AG09319 (cell line): ENCODE data around the gene VPS4A.
"Not testable (repeated sequence)": the region's sequence is repeated elsewhere in the genome, so short reads cannot be mapped to it uniquely, and the experiment has no call there.

ENCODE experiments used
- DNase-seq: peaks from one replicate; pipeline ENCODE4 v3.0.0-alpha.2; 2010; ENCODE audit warnings: low read depth; ENCODE audit errors: extremely low read depth
- TF ChIP-seq, protein P1 (sequence below): IDR thresholded peaks from 2 replicates; pipeline ENCODE4 v1.5.1; 2011; ENCODE audit warnings: low read depth, mild to moderate bottlenecking, inconsistent platforms, low read length, moderate library complexity

VPS4A gene

GRCh38 chr16:69351309-69352027 is 40.3 kb downstream of the VPS4A start, which contains the start of gene TMED6:
TMED6 (minus strand) TSS chr16:69351786; CDS start chr16:69351753, 33 bp downstream.
- DNase-seq, result no peak
- TF ChIP-seq, protein P1, sequence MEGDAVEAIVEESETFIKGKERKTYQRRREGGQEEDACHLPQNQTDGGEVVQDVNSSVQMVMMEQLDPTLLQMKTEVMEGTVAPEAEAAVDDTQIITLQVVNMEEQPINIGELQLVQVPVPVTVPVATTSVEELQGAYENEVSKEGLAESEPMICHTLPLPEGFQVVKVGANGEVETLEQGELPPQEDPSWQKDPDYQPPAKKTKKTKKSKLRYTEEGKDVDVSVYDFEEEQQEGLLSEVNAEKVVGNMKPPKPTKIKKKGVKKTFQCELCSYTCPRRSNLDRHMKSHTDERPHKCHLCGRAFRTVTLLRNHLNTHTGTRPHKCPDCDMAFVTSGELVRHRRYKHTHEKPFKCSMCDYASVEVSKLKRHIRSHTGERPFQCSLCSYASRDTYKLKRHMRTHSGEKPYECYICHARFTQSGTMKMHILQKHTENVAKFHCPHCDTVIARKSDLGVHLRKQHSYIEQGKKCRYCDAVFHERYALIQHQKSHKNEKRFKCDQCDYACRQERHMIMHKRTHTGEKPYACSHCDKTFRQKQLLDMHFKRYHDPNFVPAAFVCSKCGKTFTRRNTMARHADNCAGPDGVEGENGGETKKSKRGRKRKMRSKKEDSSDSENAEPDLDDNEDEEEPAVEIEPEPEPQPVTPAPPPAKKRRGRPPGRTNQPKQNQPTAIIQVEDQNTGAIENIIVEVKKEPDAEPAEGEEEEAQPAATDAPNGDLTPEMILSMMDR, result no peak

GRCh38 chr16:69360070-69360469 is 48.9 kb downstream of the VPS4A start:
- DNase-seq, result not testable (repeated sequence)

DNA sequence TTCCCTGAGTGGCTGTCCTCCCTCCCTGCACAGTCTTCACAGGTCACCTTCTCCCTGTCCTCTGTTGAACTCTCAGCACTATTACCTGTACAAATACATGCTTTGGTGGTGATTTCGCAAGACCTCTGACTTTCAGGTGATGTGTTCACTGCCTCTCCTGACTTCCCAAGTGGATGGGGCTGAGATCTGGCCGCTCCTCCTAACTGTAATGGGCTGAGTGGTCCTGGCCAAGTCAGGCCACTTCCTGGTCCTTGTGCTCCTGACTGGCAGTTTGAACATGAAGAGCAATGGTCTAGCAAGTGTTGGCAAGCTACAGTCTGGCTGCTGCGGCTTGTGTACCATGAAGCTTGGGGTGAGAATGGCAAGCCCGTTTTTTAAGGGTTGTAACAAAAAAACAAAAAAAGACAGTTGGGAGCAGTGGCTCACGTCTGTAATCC is 52.1 kb downstream of the VPS4A start:
- TF ChIP-seq, protein P1, result no peak
- no peak for DNase-seq

- no peak for DNase-seq
- TF ChIP-seq, protein P1, result no peak
Measured at GRCh38 chr16:69364088-69364487, 52.9 kb downstream of the VPS4A start.

DNA sequence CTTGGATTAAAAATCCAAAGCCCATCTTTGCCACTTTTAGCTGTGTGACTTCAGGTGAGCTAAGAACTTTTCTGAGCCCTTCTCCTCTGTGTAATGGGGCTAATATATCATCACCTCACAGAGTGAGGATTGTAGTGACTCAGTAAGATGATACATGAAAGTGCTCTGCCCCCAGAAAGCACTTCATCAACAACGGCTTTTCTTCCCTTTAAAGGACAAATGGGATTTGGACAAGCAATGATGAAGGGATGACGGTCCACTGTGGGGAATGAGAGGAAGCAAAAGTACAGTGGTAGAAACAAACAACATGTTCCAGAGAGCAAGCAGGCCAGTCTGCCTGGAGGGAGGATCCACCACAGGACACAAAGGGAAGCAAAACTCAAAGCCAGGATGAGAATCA is 54.8 kb downstream of the VPS4A start:
- TF ChIP-seq, protein P1, result no peak
- DNase-seq, result no peak

GRCh38 chr16:69366431-69366830 is 55.3 kb downstream of the VPS4A start:
- TF ChIP-seq, protein P1, result no peak
- no peak for DNase-seq

DNA sequence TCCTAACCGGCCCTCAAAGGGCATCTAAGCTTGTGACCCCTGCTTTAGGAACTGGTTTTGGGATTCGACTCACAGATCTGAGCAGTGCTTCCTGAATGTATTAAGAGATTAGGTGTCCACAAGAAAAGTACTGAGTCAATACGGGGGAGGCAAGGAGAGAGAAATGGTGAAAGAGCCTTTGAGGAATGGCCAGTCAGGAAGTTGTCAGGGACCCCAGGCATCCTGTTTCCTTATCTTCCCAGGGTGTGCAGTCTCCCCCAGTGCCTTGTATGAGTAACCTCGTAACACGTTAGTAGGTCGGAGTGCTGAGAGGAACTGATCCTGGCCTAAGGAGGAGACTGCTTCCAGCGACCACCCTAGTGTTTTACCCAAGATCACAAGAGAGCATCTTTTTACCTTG is 56.8 kb downstream of the VPS4A start:
- DNase-seq, result no peak

More for the DNA sequence above, 56.8 kb downstream of the VPS4A start:
- TF ChIP-seq, protein P1, result no peak
